ENCODE results near the gene TOX2.

- TF ChIP-seq POLR2AphosphoS5 (IDR thresholded peaks at IDR 0.05; ENCODE audit: low read depth, low read length) (no peak), POLR2A (IDR thresholded peaks at IDR 0.05; ENCODE audit: low read depth, low read length) (no peak), TAF1 (IDR thresholded peaks at IDR 0.05; ENCODE audit: low read depth, low read length) (no peak), POU2F2 (IDR thresholded peaks at IDR 0.05; ENCODE audit: low read depth, low read length) (no peak)
These were observed 26.0 kb downstream of the TOX2 start for GRCh38 chr20:43940518-43941225.

All from GM12891 (cell line).